C4-2B (cell line): ENCODE measurements around the gene SLC35B3.

Source experiments
- CTCF ChIP-seq: fragments of 450-650 bp; conservative IDR thresholded peaks from 2 replicates; pipeline ENCODE4 v1.5.1; 2017; ENCODE audit warnings: mild to moderate bottlenecking
- ZFX ChIP-seq: fragments of 450-650 bp; IDR thresholded peaks from 2 replicates; pipeline ENCODE4 v1.6.1; 2017

GRCh38 chr6:8476656-8477055, 41.3 kb upstream of the SLC35B3 start:
- no peak for TF ChIP-seq CTCF
- TF ChIP-seq ZFX = no peak
